Measurements from ENCODE around the gene ENTREP1. TPM values are rescaled to one million over a fixed set of nuclear protein-coding genes. Genes with fewer than 3 reads are reported as not detected.
"Not testable (repeated sequence)": the region's sequence is repeated elsewhere in the genome, so short reads cannot be mapped to it uniquely, and the experiment has no call there.

Gene ENTREP1
- 1 to 10 TPM; 2.5 to 3.5 (median 2.9) TPM for polyA plus RNA-seq (ENCODE audit: insufficient read length in 4 of 4)

DNA sequence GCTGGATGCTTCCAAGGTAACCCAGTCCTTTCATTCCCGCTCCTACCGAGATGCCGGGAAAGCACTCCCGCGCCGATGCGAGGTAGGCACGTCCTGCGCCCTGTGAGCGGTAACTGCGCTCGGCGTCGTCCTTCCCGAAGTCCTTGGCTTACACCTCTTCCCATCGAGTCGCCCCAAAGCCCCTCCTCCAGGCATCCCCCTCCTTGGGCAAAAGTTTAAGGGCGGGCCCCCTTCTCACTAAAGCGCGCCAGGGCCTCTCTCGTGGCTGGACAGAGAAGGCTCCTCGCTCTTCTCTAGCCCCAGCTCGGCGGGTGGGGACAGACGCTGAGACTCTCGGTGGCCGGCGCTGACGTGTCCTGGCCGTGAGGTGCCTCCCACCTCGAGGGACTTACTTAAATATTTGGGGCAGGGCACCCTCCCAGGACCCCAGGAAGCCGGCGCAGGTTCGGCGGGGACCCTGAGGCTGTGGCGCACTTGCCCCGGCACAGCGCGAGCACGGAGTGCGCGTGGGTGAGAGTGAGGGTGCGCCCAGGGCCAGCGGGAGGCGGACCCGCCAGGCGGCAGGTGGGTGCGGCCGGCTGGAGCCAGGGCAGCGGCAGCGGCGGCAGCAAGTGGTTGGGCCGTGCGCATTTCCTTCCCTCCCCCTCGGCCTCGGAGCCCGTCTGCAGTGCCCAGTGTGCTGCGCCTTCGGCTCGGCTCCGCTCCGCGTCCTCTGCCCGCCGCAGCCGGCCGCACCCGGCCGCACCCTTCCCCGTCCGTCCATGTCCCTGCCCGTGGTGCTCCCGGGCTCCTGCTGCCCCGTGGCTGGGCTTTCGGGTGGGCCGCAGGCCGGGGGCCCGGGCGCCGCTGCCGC, at the start of gene ENTREP1:
ENTREP1 (plus strand) TSS at position 667 of the 853 bp plus-strand sequence; CDS start at position 762, 95 bp downstream.
- DNase-seq (ENCODE audit: low read depth in 4 of 4, low spot score in 3 of 4), result peak in 2 of 4 donors; percentile 13 to 31

DNA sequence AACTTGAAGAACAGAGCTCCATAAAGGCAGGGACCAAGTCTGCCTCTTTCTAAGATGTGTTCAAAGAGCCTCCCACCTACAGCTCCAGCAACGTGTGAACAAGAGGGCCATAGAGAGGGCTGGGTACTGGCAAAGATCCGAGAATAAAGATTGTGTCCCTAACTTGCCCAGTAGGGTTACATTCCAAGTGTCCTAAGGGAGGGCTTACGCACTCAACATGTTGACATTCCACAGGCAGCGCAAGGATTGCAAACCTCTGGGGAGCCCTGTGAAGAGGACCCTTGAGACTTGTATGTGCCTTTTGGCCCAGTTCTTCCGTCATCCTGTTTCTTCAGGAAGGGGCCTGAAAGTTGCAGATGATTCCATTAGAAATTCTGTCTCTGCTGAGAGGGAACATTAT, 48.2 kb upstream of the ENTREP1 start:
- DNase-seq (ENCODE audit: low read depth in 4 of 4, low spot score in 3 of 4), result no peak

DNA sequence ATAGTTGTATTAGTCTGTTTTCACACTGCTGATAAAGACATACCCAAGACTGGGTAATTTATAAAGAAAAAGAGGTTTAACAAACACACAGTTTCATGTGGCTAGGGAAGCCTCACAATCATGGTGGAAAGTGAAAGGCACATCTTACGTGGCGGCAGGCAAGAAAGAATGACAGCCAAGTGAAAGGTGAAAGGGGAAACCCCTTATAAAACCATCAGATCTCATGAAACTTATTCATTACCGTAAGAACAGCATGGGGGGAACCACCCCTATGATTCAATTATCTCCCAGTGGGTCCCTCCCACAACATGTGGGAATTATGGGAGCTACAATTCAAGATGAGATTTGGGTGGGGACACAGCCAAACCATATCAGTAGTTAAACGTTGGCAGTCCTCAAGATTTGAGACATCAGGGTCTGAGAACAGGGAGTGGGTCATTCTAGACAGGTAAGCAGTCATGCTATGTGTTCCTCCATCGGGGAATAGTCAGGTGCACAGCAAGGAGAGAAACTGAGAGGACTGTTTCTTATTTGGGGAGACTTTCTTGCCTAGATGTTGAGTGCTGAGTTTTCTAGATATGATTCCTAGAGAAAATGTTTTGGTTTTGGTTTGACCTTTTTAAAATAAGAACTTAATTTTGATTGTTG, 45.8 kb upstream of the ENTREP1 start:
- DNase-seq (ENCODE audit: low read depth in 4 of 4, low spot score in 3 of 4), result no peak

- no peak for DNase-seq (ENCODE audit: low read depth in 4 of 4, low spot score in 3 of 4)
These were observed 45.3 kb upstream of the ENTREP1 start for GRCh38 chr9:69279733-69280132.

- no peak for DNase-seq (ENCODE audit: low read depth in 4 of 4, low spot score in 3 of 4)
These were observed 42.0 kb upstream of the ENTREP1 start for GRCh38 chr9:69283003-69283402.

GRCh38 chr9:69292078-69292477, 32.9 kb upstream of the ENTREP1 start:
- no peak for DNase-seq (ENCODE audit: low read depth in 4 of 4, low spot score in 3 of 4)

DNA sequence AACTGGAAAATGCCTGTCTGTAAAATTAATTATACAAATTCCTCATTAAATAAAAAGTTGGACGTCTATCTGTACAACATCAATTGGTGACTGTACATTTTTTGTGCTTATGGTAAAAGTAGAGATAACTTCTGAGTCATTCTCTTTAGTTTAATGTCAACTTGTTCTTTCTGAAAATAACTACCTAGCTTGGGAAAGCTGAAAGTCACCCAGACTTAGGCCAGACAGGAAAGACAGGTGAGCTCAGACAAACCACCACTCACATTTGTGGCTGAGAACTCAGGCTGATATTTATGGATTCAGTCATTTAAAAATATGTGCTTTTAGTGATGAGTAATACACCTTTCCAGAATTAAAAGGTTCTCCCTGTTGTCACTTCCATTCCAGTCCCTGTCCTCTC, 31.9 kb upstream of the ENTREP1 start:
- no peak for DNase-seq (ENCODE audit: low read depth in 4 of 4, low spot score in 3 of 4)

GRCh38 chr9:69295872-69296552, 29.0 kb upstream of the ENTREP1 start:
- DNase-seq (ENCODE audit: low read depth in 4 of 4, low spot score in 3 of 4), result no peak

- DNase-seq (ENCODE audit: low read depth in 4 of 4, low spot score in 3 of 4), result no peak
These were observed 27.6 kb upstream of the ENTREP1 start for GRCh38 chr9:69297300-69297980.

GRCh38 chr9:69299315-69299714, 25.7 kb upstream of the ENTREP1 start:
- DNase-seq (ENCODE audit: low read depth in 4 of 4, low spot score in 3 of 4), result no peak

DNA sequence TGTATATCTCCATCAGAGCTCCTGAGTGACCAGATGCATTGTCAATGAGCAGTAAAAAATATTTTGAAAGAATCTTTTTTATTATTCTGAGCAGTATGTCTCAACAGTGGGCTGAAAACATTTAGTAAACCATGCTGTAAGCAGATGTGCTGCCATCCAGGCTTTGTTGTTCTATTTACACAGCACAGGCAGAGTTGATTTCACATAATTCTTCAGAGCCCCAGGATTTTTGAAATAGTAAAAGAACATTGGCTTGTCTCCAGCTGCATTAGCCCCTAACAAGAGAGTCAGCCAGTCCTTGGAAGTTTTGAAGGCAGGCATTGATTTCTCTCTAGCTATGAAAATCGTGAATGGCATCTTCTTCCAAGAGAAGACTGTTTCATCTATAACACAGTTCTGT, 25.2 kb upstream of the ENTREP1 start:
- DNase-seq (ENCODE audit: low read depth in 4 of 4, low spot score in 3 of 4), result no peak

- no peak for DNase-seq (ENCODE audit: low read depth in 4 of 4, low spot score in 3 of 4)
These were observed 21.7 kb upstream of the ENTREP1 start for GRCh38 chr9:69303331-69303730.

DNA sequence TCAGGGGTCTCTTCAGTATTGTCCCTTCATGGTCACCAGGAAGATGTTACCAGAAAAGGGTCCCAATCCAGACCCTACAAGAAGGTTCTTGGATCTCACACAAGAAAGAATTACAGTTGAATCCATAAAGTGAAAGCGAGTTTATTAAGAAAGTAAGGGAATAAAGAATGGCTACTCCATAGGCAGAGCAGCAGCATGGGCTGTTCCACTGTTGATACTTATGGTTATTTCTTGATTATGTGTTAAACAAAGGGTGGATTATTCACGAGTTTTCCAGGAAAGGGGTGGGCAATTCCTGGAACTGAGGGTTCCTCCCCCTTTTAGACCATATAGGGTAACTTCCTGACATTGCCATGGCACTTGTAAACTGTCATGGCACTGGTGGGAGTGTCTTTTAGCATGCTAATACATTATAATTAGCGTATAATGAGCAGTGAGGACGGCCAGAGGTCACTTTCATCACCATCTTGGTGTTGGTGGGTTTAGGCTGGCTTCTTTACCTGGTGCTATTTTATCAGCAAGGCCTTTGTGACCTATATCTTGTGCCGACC, 18.0 kb upstream of the ENTREP1 start:
- not testable (repeated sequence) for DNase-seq (ENCODE audit: low read depth in 4 of 4, low spot score in 3 of 4)

DNA sequence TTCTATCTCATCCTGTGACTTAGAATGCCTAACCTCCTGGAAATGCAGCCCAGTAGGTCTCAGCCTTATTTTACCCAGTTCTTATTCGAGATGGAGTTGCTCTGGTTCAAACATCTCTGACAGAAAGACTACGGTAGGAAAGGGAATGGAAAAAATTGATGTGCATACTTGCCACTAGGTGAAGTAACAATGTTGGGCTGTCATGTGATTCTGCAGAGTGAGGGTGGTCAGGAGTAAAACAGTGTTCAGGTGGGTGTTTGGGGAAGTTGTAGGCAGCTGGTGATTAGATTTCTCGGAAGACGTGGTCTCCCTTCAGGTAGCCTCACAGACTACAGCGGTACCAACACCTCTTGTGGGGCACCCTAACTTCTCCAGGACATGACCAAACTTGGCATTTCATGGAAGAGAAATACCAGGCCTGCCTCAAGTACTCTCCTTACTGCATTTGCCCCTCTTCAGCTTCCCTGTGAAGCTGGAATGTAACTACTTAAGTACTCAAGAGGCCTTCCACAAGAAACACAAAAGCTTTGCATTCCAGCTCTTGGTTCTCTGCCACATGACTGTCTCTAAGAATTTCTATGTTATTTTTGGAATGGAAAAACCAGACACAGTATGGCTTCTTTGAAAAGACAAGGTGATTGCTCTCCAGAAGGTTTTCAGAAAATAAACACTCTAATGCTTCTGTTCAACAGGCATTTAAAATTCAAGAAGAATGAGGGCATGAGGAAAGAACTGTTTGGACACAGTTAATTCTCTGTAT, 17.4 kb upstream of the ENTREP1 start:
- DNase-seq (ENCODE audit: low read depth in 4 of 4, low spot score in 3 of 4), result peak in 1 of 4 donors; percentile 3

DNA sequence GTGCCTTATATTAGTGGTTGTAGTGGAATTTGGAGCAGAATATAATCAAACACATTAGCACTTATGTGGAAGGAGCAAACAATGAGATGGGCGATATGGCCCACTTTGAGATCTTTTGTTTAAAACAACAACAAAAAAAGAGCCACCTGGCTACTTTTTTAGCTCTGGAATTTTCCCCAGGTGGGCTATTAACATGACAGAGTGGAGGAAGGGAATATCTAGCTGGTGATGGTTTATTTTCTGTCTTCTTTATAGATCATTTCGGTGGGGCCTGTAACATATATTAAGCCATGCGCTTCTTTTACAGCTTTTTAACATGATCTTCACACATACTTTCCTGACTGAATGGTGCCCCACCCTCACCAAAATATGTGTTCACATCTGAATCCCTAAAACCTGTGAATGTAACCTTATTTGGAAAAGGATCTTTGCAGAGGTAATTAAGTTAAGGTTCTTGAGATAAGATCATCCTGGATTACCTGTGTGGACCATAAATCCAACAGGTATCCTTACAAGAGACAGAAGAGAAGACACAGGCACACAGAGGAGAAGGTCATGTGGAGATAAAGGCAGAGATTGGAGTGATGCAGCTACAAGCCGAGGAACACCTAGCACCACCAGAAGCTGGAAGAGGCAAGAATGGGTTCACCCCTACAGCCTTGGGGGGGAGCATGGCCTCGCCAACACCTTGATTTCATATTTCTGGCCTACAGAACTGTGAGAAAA, 16.6 kb upstream of the ENTREP1 start:
- no peak for DNase-seq (ENCODE audit: low read depth in 4 of 4, low spot score in 3 of 4)

DNA sequence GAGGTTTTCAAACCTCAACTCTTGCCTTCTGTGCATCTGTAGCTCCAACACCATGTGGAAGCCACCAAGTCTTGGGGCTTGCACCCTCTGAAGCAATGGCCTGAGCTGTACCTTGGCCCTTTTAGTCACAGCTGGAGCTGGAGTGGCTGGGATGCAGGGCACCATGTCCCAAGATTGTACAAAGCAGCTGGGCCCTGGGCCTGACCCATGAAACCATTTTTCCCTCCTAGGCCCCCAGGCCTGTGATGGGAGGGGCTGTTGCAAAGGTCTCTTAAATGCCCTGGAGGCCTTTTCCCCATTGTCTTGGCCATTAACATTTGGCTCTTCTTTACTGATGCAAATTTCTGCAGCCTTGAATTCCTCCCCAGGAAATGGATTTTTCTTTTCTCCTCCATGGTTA, 11.8 kb upstream of the ENTREP1 start:
- DNase-seq (ENCODE audit: low read depth in 4 of 4, low spot score in 3 of 4), result no peak

- no peak for DNase-seq (ENCODE audit: low read depth in 4 of 4, low spot score in 3 of 4)
These were observed 10.5 kb upstream of the ENTREP1 start for GRCh38 chr9:69314547-69314946.

- DNase-seq (ENCODE audit: low read depth in 4 of 4, low spot score in 3 of 4), result no peak
These were observed 7.9 kb upstream of the ENTREP1 start for GRCh38 chr9:69317081-69317480.

- DNase-seq (ENCODE audit: low read depth in 4 of 4, low spot score in 3 of 4), result no peak
These were observed 7.1 kb upstream of the ENTREP1 start for GRCh38 chr9:69317894-69318293.
